DMS53 treated with DMSO at 0.1 percent for 48 hours (cell line): Measurements from ENCODE around the gene CENPX.
"Not testable (repeated sequence)": the region's sequence is repeated elsewhere in the genome, so short reads cannot be mapped to it uniquely, and the experiment has no call there.

ENCODE experiments used
- DNase-seq: peaks from one replicate; lab custom pipeline; 2025; ENCODE audit not compliant: unreplicated experiment; lab: John Stamatoyannopoulos, UW

Gene CENPX

GRCh38 chr17:81981511-81981910 is 41.2 kb downstream of the CENPX start:
- not testable (repeated sequence) for DNase-seq

GRCh38 chr17:81980707-81981343 is 41.9 kb downstream of the CENPX start:
- no peak for DNase-seq

GRCh38 chr17:81980122-81980521 is 42.6 kb downstream of the CENPX start:
- no peak for DNase-seq

DNA sequence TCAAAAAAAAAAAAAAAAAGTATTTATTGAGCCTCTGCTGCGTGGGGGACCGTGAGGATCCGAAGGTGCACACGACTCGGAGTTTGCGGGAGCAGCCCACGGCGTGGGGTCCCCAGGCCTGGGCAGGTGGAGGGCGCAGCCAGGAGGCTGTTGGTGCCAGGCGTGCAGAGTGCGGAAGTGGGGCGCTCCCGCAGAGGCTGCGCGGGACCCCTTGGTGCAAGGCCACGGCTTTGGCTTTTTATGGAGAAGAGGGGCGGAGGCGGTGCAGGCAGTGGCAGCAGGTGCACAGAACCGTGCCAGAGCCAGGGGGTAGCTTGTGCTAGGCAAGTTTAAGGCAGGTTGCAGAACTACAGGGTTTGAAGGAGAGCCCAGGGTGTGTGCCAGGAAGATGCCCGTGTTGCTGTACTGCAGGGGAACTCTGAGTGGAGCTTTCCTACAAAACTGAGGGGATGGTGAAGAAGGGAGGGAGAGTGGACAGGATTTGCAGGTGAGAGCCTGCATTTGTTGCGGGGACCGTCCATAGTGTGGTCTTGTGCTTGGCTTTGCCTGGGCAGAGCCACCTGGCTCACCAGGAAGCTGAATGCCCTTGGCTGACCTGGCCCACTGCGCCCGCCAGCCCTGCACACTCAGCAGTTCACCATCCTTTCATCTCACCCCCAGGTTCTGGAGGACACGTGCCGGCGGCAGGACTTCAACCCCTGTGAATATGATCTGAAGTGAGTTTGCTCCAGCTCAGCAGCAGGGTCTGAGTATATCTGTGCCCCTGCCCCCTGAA is 44.0 kb downstream of the CENPX start:
- no peak for DNase-seq

GRCh38 chr17:81977211-81977808 is 45.4 kb downstream of the CENPX start, which contains the start of gene ASPSCR1:
Gene ASPSCR1 (plus strand): TSS chr17:81977629. CDS start chr17:81977647, 18 bp downstream.
- peak; percentile 83 for DNase-seq

- DNase-seq: peak; percentile 76
Observed at GRCh38 chr17:81976332-81977210, 46.1 kb downstream of the CENPX start.

- DNase-seq: no peak
Observed at GRCh38 chr17:81973432-81973831, 49.2 kb downstream of the CENPX start.

DNA sequence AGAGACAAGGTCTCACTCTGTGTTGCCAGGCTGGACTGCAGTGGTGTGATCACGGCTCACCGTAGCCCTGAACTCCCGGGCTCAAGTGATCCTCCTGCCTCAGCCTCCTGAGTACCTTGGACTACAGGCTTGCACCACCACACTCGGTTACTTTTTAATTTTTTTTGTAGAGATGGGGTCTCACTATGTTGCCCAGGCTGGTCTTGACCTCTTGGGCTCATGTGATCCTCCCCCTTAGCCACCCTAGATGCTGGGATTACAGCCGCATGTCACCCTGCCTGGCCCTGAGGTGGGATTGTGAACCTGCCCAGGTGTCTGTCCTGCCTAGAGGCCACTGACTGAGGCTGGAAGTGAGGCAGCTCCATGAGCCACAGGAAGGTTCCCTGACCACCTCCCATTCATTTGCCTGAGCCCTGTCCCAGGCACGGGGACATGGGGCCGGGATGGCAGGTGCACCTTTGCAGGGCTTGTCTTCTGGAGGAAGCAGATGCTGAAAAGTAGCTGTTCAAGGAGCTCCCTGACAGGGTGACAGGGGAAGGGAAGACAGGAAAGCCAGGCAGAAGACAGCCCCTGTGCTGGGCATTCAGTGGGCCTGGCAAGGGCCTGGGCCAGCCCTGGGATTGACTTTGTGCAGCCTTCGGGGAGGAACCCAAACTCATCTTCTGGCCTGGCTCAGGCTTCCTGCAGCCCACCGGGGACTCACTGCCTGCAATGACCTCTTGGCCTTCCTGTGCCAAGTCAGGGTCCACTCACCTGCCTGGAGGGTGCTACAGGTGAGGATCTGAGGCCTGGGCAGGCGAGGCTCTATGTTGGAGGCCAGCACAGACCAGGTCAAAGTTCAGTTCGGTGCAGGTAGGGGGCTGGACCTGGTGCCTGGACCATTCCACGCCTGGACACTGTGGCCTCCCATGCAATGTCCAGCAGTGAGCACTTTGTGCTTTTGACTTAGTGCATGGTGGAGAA is 53.5 kb downstream of the CENPX start:
- DNase-seq: no peak
